GM18858 (cell line): ENCODE results near the gene HAGH.

Source experiments
- ATAC-seq: cut with Tn5 transposase; IDR thresholded peaks from one replicate; pipeline ENCODE4 v1.9.1; 2021; ENCODE audit not compliant: unreplicated experiment

The HAGH gene

GRCh38 chr16:1787322-1788094, 39.1 kb downstream of the HAGH start:
- ATAC-seq = no peak

GRCh38 chr16:1787056-1787321, 39.6 kb downstream of the HAGH start:
- ATAC-seq = no peak

- ATAC-seq = no peak
Measured at GRCh38 chr16:1786242-1787055, 40.2 kb downstream of the HAGH start.

- ATAC-seq = no peak
Measured at GRCh38 chr16:1785846-1786170, 40.8 kb downstream of the HAGH start.

GRCh38 chr16:1784977-1785845, 41.4 kb downstream of the HAGH start:
- ATAC-seq = no peak

- peak; percentile 75 for ATAC-seq
Measured at GRCh38 chr16:1782408-1783264, 44.0 kb downstream of the HAGH start, which contains the start of the genes NUBP2 and SPSB3. NUBP2 (plus strand) TSS chr16:1782960; CDS start chr16:1783021, 61 bp downstream. SPSB3 (minus strand) TSS chr16:1782571; CDS start chr16:1781483, 1,088 bp downstream.

GRCh38 chr16:1781758-1782407, 44.7 kb downstream of the HAGH start:
- ATAC-seq = peak; percentile 9

GRCh38 chr16:1781254-1781653, 45.4 kb downstream of the HAGH start:
- no peak for ATAC-seq

- ATAC-seq = no peak
Measured at GRCh38 chr16:1780677-1781072, 46.0 kb downstream of the HAGH start.

GRCh38 chr16:1779741-1780676, 46.6 kb downstream of the HAGH start:
- ATAC-seq = no peak

GRCh38 chr16:1779234-1779701, 47.4 kb downstream of the HAGH start:
- no peak for ATAC-seq

GRCh38 chr16:1778200-1779179, 48.1 kb downstream of the HAGH start:
- no peak for ATAC-seq

- no peak for ATAC-seq
Measured at GRCh38 chr16:1777375-1778199, 49.0 kb downstream of the HAGH start.

- no peak for ATAC-seq
Measured at GRCh38 chr16:1776991-1777374, 49.6 kb downstream of the HAGH start.

GRCh38 chr16:1776672-1776955, 50.0 kb downstream of the HAGH start:
- no peak for ATAC-seq

GRCh38 chr16:1775846-1776671, 50.6 kb downstream of the HAGH start:
- ATAC-seq = no peak
